Skin of body (tissue), 3 donors: ENCODE data around the gene KYNU. TPM values are rescaled to one million over a fixed set of nuclear protein-coding genes. Genes with fewer than 3 reads are reported as not detected.
"Not testable (repeated sequence)": the region's sequence is repeated elsewhere in the genome, so short reads cannot be mapped to it uniquely, and the experiment has no call there.

Experiments used
- DNase-seq: peaks from one replicate; lab custom pipeline; 2025; lab: John Stamatoyannopoulos, UW
- small RNA-seq: library from RNA; depleted of rRNA; stranded (forward); fragments of <200 nt; gene quantifications from one replicate; pipeline ENCODE3, GENCODE V24; 2014; ENCODE audit warnings: low replicate concordance
- total RNA-seq: library from RNA; depleted of rRNA; stranded (reverse); fragments of >200 nt; gene quantifications from one replicate; pipeline ENCODE4 v1.2.3, GENCODE V29; 2014

Gene KYNU
- total RNA-seq, 1 donor from 2014 or later, result 3.2 TPM

DNA sequence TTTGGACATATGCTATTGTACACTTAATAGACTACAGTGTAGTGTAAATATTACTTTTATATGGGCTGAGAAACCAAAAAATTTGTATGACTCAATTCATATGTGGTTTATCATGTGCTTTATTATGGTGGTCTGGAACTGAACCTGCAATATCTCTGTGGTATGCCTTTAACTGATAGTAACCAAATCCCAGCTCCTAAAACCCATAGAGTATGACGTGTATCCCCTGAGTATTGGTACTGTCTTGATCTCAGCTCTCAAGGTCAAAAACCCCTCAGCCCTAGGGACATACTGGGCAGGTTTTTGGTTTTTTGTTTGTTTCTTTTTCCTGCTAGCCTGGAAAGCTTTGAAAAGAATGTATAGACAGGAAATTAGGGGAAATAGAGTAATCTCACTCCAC lies 209.6 kb downstream of the KYNU start:
- DNase-seq, result no peak

DNA sequence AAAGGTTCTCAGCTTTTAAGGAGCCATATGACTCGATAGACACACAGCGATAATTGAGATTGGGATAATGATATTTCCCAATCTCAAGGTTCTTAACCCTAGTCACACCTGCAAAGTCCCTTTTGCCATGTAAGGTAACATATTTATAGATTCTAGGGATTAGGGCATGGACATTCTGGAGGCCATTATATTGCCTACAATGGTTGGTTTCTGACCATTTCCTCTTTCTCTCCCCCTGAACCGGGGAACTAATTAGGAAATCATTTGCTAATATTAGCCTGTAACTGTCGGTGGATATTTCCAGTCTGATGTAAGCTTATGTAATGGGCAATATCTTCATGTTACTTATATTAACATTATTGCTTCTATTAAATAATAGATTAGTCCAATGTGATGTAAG lies 210.9 kb downstream of the KYNU start:
- DNase-seq, result no peak

DNA sequence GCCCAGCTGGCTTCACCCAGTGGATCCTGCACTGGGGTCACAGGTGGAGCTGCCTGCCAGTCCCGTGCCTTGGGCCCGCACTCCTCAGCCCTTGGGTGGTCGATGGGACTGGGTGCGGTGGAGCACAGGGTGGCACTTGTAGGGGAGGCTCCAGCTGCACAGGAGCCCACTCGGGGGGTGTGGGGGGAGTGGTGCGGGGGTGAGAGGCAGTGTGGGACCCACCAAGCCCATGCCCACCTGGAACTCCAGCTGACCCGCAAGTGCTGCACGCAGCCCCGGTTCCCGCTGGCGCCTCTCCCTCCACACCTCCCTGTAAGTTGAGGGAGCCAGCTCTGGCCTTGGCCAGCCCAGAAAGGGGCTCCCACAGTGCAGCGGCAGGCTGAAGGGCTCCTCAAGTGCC lies 212.1 kb downstream of the KYNU start:
- not testable (repeated sequence) for DNase-seq

Small RNAs within 50 kb of the gene (small RNA-seq; reads per million reads assigned to genes)
- not detected for gene MTND4LP12
